IMR-90 (cell line): ENCODE results near the gene PPM1G.

Source experiments
- CEBPB ChIP-seq: IDR thresholded peaks from 2 replicates; pipeline ENCODE4 v1.6.1; 2012; ENCODE audit warnings: low read depth, low read length, improper control_type of control experiment
- CTCF ChIP-seq: conservative IDR thresholded peaks from 2 replicates; pipeline ENCODE4 v1.5.1; 2012; ENCODE audit warnings: mild to moderate bottlenecking, low read depth, low read length, improper control_type of control experiment
- NFE2L2 ChIP-seq: fragments of 150-350 bp; IDR thresholded peaks from 2 replicates; pipeline ENCODE4 v1.6.1; 2016; ENCODE audit warnings: low read depth, mild to moderate bottlenecking, low read length
- RFX5 ChIP-seq: IDR thresholded peaks from 2 replicates; pipeline ENCODE4 v1.8.0; 2012; ENCODE audit warnings: low read depth, mild to moderate bottlenecking, low read length, moderate library complexity

- TF ChIP-seq CTCF (no peak), RFX5 (no peak), NFE2L2 (no peak), CEBPB (no peak)
These were observed 19.7 kb upstream of the PPM1G start for GRCh38 chr2:27428978-27429541.
